ENCODE results near the gene ACTN3.
A peak's percentile ranks its signal among the peaks of the same experiment; 100 is the strongest.

DNA sequence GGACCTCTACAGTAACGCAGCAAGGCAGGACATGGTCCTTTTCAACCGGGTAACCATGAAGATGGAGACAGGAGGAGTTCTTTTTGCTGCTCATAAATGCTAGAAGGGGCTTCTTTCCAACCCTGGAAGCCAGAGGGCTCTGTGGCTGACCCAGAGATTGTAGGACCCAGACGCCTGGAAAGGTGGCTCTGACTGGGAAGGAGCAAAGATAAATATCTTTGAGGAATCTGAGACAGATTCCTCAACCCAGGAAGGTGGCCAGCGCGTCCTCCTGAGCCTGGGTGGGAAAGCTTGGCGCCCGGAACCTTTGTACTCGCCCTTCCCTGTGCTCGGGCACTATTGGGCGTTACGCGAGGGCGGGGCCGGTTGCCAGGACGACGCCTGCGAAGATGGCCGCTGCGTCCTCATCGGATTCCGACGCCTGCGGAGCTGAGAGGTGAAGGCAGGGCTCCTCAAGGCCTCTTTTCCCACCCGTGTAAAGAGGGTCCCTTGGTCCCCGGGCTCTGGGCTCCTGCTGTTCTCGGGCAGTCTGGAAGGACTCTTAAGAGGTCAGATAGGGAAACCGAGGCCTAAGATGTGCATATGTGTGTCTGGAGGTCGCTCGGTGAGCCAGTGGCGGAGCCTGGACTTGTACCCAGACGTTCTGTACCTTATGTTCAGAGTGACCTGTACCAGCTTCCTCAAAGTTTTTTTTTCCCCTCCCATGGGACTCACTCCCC is 36.3 kb upstream of the ACTN3 start, which contains the start of gene BBS1:
- TF ChIP-seq POLR2A (IDR thresholded peaks at IDR 0.05) (peak in 1 of 4 donors; percentile 38), CTCF (IDR thresholded peaks at IDR 0.05) (no peak)
